GM21619 (cell line): Measurements from ENCODE around the gene CLBA1.
A peak's percentile ranks its signal among the peaks of the same experiment; 100 is the strongest.
"Not testable (repeated sequence)": the region's sequence is repeated elsewhere in the genome, so short reads cannot be mapped to it uniquely, and the experiment has no call there.

Source experiments
- ATAC-seq: cut with Tn5 transposase; IDR thresholded peaks from one replicate; pipeline ENCODE4 v1.9.1; 2021; ENCODE audit not compliant: unreplicated experiment

Gene CLBA1

GRCh38 chr14:104985675-104986486, at the start of gene CLBA1:
CLBA1 (plus strand) TSS chr14:104985788; CDS start chr14:104986432, 644 bp downstream.
- ATAC-seq = peak; percentile 92

GRCh38 chr14:104935955-104936354, 49.6 kb upstream of the CLBA1 start:
- no peak for ATAC-seq

- no peak for ATAC-seq
Measured at GRCh38 chr14:104936361-104937155, 49.0 kb upstream of the CLBA1 start.

GRCh38 chr14:104937161-104937560, 48.4 kb upstream of the CLBA1 start:
- ATAC-seq = no peak

- ATAC-seq = no peak
Measured at GRCh38 chr14:104937694-104938365, 47.8 kb upstream of the CLBA1 start.

- no peak for ATAC-seq
Measured at GRCh38 chr14:104938436-104938835, 47.2 kb upstream of the CLBA1 start.

- ATAC-seq = no peak
Measured at GRCh38 chr14:104938960-104939359, 46.6 kb upstream of the CLBA1 start.

GRCh38 chr14:104939666-104940410, 45.8 kb upstream of the CLBA1 start:
- no peak for ATAC-seq

GRCh38 chr14:104940526-104941150, 45.0 kb upstream of the CLBA1 start:
- no peak for ATAC-seq

- ATAC-seq = no peak
Measured at GRCh38 chr14:104941508-104942365, 43.9 kb upstream of the CLBA1 start.

GRCh38 chr14:104942586-104942985, 43.0 kb upstream of the CLBA1 start:
- no peak for ATAC-seq

- ATAC-seq = not testable (repeated sequence)
Measured at GRCh38 chr14:104943216-104944015, 42.2 kb upstream of the CLBA1 start.

GRCh38 chr14:104944016-104944308, 41.6 kb upstream of the CLBA1 start:
- ATAC-seq = not testable (repeated sequence)

- ATAC-seq = not testable (repeated sequence)
Measured at GRCh38 chr14:104944436-104945205, 41.0 kb upstream of the CLBA1 start.

- ATAC-seq = not testable (repeated sequence)
Measured at GRCh38 chr14:104945266-104945665, 40.3 kb upstream of the CLBA1 start.

GRCh38 chr14:104945986-104946965, 39.3 kb upstream of the CLBA1 start:
- ATAC-seq = not testable (repeated sequence)

GRCh38 chr14:104947201-104947600, 38.4 kb upstream of the CLBA1 start:
- ATAC-seq = not testable (repeated sequence)
